ENCODE data around the gene GJC3.

- no peak for TF ChIP-seq CTCF (conservative IDR thresholded peaks at IDR 0.05; ENCODE audit: low read depth, low read length)
- TF ChIP-seq EZH2phosphoT487 (IDR thresholded peaks at IDR 0.05; ENCODE audit: borderline replicate concordance, low read length), result no peak
- TF ChIP-seq EZH2 (IDR thresholded peaks at IDR 0.05; ENCODE audit: low read length, unreplicated experiment), result no peak
These were observed 30.6 kb downstream of the GJC3 start for GRCh38 chr7:99898836-99899235.

Data from PC-3 (cell line).